ENCODE data around the gene SLC7A14. TPM values are rescaled to one million over a fixed set of nuclear protein-coding genes. Genes with fewer than 3 reads are reported as not detected.

SLC7A14 gene
- total and polyA plus RNA-seq, 2 of the 4 experiments (the other 2 are of a cell fraction), result 2.7 to 6.8 TPM

DNA sequence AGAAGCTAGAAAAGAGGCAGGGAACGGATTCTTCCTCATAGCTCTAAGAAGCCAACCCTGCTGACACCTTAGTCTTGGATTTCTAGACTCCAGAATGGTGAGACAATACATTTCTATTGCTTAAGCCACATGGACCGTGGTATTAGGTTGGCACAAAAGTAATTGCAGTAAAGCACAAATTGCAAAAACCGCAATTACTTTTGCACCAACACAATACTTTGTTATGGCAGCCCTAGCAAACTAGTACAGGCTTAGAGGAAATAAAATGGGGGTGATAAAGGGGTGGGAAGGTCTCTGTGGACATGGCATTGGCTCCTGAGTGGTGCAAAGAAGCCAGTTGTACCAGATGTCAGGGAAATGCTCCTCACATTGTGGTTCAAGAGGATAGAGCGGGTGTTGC lies 56.0 kb downstream of the SLC7A14 start:
- H3K18ac ChIP-seq (ENCODE audit: low read depth, low read length), result no peak overlapping the region
- no peak overlapping the region for H4K91ac ChIP-seq (ENCODE audit: insufficient read depth, low read depth, low read length)
- no peaks in the 10 kb centered on the region for H3K9me3 ChIP-seq (ENCODE audit: control insufficient read depth, insufficient read depth, low read length)
- H2AFZ ChIP-seq (replicated peaks; ENCODE audit: low read length, poor library complexity), result no peak overlapping the region
- H3K9ac ChIP-seq (ENCODE audit: low read depth, low read length), result no peak overlapping the region
- no peak overlapping the region for H3K56ac ChIP-seq (ENCODE audit: extremely low read depth, insufficient read depth, low read length)
- H2BK15ac ChIP-seq (ENCODE audit: low read depth, low read length), result no peak overlapping the region
- no peaks in the 10 kb centered on the region for H4K20me1 ChIP-seq (ENCODE audit: insufficient read depth, low read length)
- H3K4me1 ChIP-seq (ENCODE audit: control insufficient read depth, insufficient read depth, low read length), result no peaks in the 10 kb centered on the region
- TF ChIP-seq FOS (IDR thresholded peaks at IDR 0.05; ENCODE audit: low read depth, low read length), result no peak
- TF ChIP-seq RCOR1 (IDR thresholded peaks at IDR 0.05; ENCODE audit: insufficient replicate concordance, low read length), result no peak
- TF ChIP-seq, protein P1, sequence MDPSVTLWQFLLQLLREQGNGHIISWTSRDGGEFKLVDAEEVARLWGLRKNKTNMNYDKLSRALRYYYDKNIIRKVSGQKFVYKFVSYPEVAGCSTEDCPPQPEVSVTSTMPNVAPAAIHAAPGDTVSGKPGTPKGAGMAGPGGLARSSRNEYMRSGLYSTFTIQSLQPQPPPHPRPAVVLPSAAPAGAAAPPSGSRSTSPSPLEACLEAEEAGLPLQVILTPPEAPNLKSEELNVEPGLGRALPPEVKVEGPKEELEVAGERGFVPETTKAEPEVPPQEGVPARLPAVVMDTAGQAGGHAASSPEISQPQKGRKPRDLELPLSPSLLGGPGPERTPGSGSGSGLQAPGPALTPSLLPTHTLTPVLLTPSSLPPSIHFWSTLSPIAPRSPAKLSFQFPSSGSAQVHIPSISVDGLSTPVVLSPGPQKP (IDR thresholded peaks at IDR 0.05; ENCODE audit: borderline replicate concordance, low read depth, low read length), result no peak
- TF ChIP-seq CEBPB (IDR thresholded peaks at IDR 0.05; ENCODE audit: low read depth, low read length), result no peak
- TF ChIP-seq SMC3 (IDR thresholded peaks at IDR 0.05; ENCODE audit: low read depth, low read length), result no peak
- no peak for TF ChIP-seq USF2 (IDR thresholded peaks at IDR 0.05; ENCODE audit: low read depth, low read length)
- no peak for TF ChIP-seq CTCF (conservative IDR thresholded peaks at IDR 0.05; ENCODE audit: low read depth, low read length)
- TF ChIP-seq POLR2A (IDR thresholded peaks at IDR 0.05; ENCODE audit: low read depth, low read length), result no peak
- TF ChIP-seq BHLHE40 (IDR thresholded peaks at IDR 0.05; ENCODE audit: low read depth, low read length), result no peak
- no peak for TF ChIP-seq NFE2L2 (IDR thresholded peaks at IDR 0.05; ENCODE audit: low read depth, low read length)
- TF ChIP-seq RAD21 (IDR thresholded peaks at IDR 0.05; ENCODE audit: low read length), result no peak
- TF ChIP-seq MXI1 (IDR thresholded peaks at IDR 0.05; ENCODE audit: borderline replicate concordance, low read depth, low read length), result no peak
- no peak for TF ChIP-seq MAFK (IDR thresholded peaks at IDR 0.05; ENCODE audit: low read depth, low read length)
- TF ChIP-seq RFX5 (IDR thresholded peaks at IDR 0.05; ENCODE audit: low read depth, low read length), result no peak
- TF ChIP-seq CHD1 (IDR thresholded peaks at IDR 0.05; ENCODE audit: low read depth, low read length), result no peak
- TF ChIP-seq MAZ (IDR thresholded peaks at IDR 0.05; ENCODE audit: borderline replicate concordance, low read depth, low read length), result no peak
- in situ Hi-C loops (cut with MboI; ENCODE audit: low sequenced_read_pairs), result no loop called here
- no peak overlapping the region for H2AK5ac ChIP-seq (ENCODE audit: low read depth, low read length)
- ChIA-PET POLR2A (ENCODE audit: unreplicated experiment) (no interaction called here), CTCF (interaction anchor here (0.6 kb wide), 1 partner anchor 116 kb away, joined by 3 read pairs; no protein-coding TSS in a partner anchor)
- H2BK5ac ChIP-seq (ENCODE audit: low read depth, low read length, poor library complexity, severe bottlenecking), result no peak overlapping the region
- 0 out of 2 replicates have a peak, but pooled peaks cover 4% of the 10 kb centered on the region for H3K9me1 ChIP-seq (ENCODE audit: insufficient read depth, low read length)
- H3K4ac ChIP-seq (ENCODE audit: low read depth, low read length), result no peak overlapping the region
- H2BK120ac ChIP-seq (ENCODE audit: low read depth, low read length), result no peak overlapping the region
- no peak overlapping the region for H2AK9ac ChIP-seq (replicated peaks; ENCODE audit: low read depth, low read length, poor library complexity)
- DNase-seq (no peak), ATAC-seq (ENCODE audit: low read depth) (no peak)
- H3K27me3 ChIP-seq (ENCODE audit: control insufficient read depth, insufficient read depth, low read length), result no peaks in the 10 kb centered on the region; the same call in 1 of the 2 replicates
- no peak overlapping the region for H3K23ac ChIP-seq (ENCODE audit: low read depth, low read length)
- H3K4me2 ChIP-seq (ENCODE audit: low read depth, low read length), result no peak overlapping the region
- H3K79me1 ChIP-seq (ENCODE audit: low read depth in 1 of 2, low read length in 2 of 2), result no peaks in the 10 kb centered on the region
- dilution Hi-C loops (cut with HindIII; ENCODE audit: low sequenced_read_pairs, unreplicated experiment), result no loop called here
- no peak overlapping the region for H3K4me3 ChIP-seq (ENCODE audit: insufficient read depth, low read depth, low read length)
- no TSS peak for BruUV-seq (replicated peaks)
- WGBS, 2 experiments (ENCODE audit: extremely low coverage in 2 of 2, insufficient read length in 1 of 2), result 83% methylated on average over 1 of the region's 4 CpGs; no CpG with 5 or more reads in 1 of the 2 experiments
- H3K36me3 ChIP-seq (ENCODE audit: control insufficient read depth, insufficient read depth, low read length), result peaks cover 1% of the 10 kb centered on the region; the same call in 1 of the 2 replicates
- H4K8ac ChIP-seq (ENCODE audit: low read depth in 2 of 2, low read length in 2 of 2), result no peak overlapping the region
- no peak overlapping the region for H2BK20ac ChIP-seq (ENCODE audit: low read depth, low read length)
- no peak overlapping the region for H4K5ac ChIP-seq (ENCODE audit: low read depth, low read length)
- H3K27ac ChIP-seq (ENCODE audit: insufficient read depth, low read length), result no peak overlapping the region
- H3K14ac ChIP-seq (replicated peaks; ENCODE audit: low read depth, low read length), result no peak overlapping the region
- intact Hi-C loops (cut with micrococcal nuclease), result no loop called here

Data from IMR-90 (cell line).